ENCODE measurements around the gene KRTCAP2.
A peak's percentile ranks its signal among the peaks of the same experiment; 100 is the strongest.

Gene KRTCAP2

DNA sequence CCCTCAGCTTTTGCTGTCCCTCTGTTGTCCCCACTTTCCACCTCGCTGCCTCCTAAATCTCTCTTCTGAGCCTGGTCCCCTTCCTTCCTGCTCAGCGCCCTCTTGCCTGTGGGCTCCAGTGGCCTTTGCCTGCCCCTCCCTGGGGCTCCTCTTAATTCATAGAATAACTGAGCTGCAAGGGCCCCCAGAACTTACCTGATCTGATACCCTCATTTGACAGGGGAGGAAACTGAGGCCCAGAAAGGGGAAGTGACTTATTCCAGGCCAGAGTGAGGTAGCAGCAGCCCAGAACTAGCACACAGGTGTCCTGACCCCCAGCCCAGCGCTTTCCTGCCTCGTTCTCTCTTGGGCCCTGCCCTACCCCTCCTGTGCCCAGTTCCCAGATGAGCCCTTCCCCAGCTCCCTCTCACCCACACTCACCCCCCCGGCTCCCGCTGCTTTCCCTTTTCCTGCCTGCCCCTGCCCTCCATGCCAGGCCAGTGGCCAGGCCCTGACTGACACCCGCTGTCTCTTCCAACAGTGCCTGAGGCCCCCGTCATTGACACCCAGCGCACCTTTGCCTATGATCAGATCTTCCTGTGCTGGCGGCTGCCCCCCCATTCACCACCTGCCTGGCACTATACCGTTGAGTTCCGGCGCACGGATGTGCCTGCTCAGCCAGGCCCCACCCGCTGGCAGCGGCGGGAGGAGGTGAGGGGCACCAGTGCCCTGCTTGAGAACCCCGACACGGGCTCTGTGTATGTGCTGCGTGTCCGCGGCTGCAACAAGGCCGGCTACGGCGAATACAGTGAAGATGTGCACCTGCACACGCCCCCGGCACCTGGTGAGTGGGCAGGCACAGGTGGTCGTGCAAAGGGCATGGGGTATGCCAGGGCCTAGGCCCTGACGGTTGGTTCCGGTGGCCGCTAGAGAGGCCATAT lies 6.3 kb upstream of the KRTCAP2 start:
- Histone ChIP-seq H3K27me3 (ENCODE audit: insufficient read depth, poor library complexity, severe bottlenecking) (no peaks in the 10 kb centered on the region), H3K4me3 (replicated peaks; ENCODE audit: insufficient read depth, low read length) (no peak overlapping the region), H3K27ac (replicated peaks) (no peak overlapping the region)
- no peak for DNase-seq (ENCODE audit: low read depth in 1 of 2, low spot score in 1 of 2)
- TF ChIP-seq SPI1 (IDR thresholded peaks at IDR 0.05; ENCODE audit: borderline replicate concordance, low read depth), result peak; percentile 27; the same call in 1 of the 2 replicates
- no peak for TF ChIP-seq POLR2AphosphoS5 (IDR thresholded peaks at IDR 0.05; ENCODE audit: low read depth)

- DNase-seq (ENCODE audit: low read depth in 1 of 2, low spot score in 1 of 2), result no peak
- H3K4me3 ChIP-seq (replicated peaks; ENCODE audit: insufficient read depth, low read length), result peak overlapping the region; percentile 12; the same call in 1 of the 2 replicates
Measured at GRCh38 chr1:155178441-155179111, 5.5 kb upstream of the KRTCAP2 start.

GRCh38 chr1:155177918-155178281 lies 4.8 kb upstream of the KRTCAP2 start:
- TF ChIP-seq REST (IDR thresholded peaks at IDR 0.05; ENCODE audit: insufficient replicate concordance, low read depth), result no peak
- no peak for TF ChIP-seq GABPA (IDR thresholded peaks at IDR 0.05; ENCODE audit: low read depth)
- no peak for TF ChIP-seq SPI1 (IDR thresholded peaks at IDR 0.05; ENCODE audit: borderline replicate concordance, low read depth)
- TF ChIP-seq, protein P1, sequence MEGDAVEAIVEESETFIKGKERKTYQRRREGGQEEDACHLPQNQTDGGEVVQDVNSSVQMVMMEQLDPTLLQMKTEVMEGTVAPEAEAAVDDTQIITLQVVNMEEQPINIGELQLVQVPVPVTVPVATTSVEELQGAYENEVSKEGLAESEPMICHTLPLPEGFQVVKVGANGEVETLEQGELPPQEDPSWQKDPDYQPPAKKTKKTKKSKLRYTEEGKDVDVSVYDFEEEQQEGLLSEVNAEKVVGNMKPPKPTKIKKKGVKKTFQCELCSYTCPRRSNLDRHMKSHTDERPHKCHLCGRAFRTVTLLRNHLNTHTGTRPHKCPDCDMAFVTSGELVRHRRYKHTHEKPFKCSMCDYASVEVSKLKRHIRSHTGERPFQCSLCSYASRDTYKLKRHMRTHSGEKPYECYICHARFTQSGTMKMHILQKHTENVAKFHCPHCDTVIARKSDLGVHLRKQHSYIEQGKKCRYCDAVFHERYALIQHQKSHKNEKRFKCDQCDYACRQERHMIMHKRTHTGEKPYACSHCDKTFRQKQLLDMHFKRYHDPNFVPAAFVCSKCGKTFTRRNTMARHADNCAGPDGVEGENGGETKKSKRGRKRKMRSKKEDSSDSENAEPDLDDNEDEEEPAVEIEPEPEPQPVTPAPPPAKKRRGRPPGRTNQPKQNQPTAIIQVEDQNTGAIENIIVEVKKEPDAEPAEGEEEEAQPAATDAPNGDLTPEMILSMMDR (IDR thresholded peaks at IDR 0.05; ENCODE audit: insufficient read depth, low read length), result no peak
- TF ChIP-seq POLR2AphosphoS5 (IDR thresholded peaks at IDR 0.05; ENCODE audit: low read depth), result no peak
- Histone ChIP-seq H3K4me3 (replicated peaks; ENCODE audit: insufficient read depth, low read length) (no peak overlapping the region), H3K27me3 (ENCODE audit: insufficient read depth, poor library complexity, severe bottlenecking) (no peaks in the 10 kb centered on the region), H3K27ac (replicated peaks) (no peak overlapping the region)
- no peak for DNase-seq (ENCODE audit: low read depth in 1 of 2, low spot score in 1 of 2)

More at GRCh38 chr1:155178441-155179111, 5.5 kb upstream of the KRTCAP2 start:
- TF ChIP-seq REST (IDR thresholded peaks at IDR 0.05; ENCODE audit: insufficient replicate concordance, low read depth) (no peak), SPI1 (IDR thresholded peaks at IDR 0.05; ENCODE audit: borderline replicate concordance, low read depth) (no peak), POLR2AphosphoS5 (IDR thresholded peaks at IDR 0.05; ENCODE audit: low read depth) (no peak), GABPA (IDR thresholded peaks at IDR 0.05; ENCODE audit: low read depth) (no peak)
- TF ChIP-seq, protein P1 (IDR thresholded peaks at IDR 0.05; ENCODE audit: insufficient read depth, low read length), result no peak
- Histone ChIP-seq H3K27me3 (ENCODE audit: insufficient read depth, poor library complexity, severe bottlenecking) (no peaks in the 10 kb centered on the region), H3K27ac (replicated peaks) (no peak overlapping the region)

Data from HL-60 (cell line).